NCI-H748 treated with DMSO at 0.1 percent for 48 hours (cell line): Measurements from ENCODE around the gene MED25.
"Not testable (repeated sequence)": the region's sequence is repeated elsewhere in the genome, so short reads cannot be mapped to it uniquely, and the experiment has no call there.

ENCODE experiments used
- DNase-seq: peaks from one replicate; lab custom pipeline; 2025; lab: John Stamatoyannopoulos, UW

The MED25 gene

GRCh38 chr19:49816590-49816989 is 1.5 kb upstream of the MED25 start:
- DNase-seq: no peak

GRCh38 chr19:49818649-49819370 is 721 bp downstream of the MED25 start:
- DNase-seq: no peak

DNA sequence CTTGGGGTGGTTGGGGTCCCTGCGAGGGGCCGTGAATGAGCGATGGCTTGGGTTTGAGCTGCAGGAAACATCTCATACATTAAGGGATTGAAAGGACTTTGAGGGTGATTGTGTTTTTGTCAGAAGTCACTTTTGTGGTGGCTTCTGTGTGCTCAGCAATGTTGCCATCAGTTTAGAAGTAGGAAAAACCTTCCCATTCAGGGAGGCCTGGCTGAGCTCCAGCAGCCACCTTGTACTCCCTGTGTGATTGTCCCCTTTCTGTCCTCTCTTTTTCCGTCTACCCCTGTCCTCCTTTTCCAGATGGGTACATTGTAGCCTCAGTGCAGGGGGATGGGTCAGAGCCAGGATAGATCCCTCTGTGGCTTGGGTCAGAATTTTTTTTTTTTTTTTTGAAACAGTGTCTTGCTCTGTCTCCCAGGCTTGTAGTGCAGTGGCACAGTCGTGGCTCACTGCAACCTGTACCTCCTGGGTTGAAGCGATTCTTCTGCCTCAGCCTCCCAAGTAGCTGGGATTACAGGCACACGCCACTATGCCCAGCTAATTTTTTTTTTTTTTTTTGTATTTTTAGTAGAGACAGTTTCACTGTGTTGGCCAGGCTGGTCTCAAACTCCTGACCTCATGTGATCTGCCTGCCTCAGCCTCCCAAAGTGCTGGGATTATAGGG is 1.5 kb downstream of the MED25 start:
- not testable (repeated sequence) for DNase-seq

DNA sequence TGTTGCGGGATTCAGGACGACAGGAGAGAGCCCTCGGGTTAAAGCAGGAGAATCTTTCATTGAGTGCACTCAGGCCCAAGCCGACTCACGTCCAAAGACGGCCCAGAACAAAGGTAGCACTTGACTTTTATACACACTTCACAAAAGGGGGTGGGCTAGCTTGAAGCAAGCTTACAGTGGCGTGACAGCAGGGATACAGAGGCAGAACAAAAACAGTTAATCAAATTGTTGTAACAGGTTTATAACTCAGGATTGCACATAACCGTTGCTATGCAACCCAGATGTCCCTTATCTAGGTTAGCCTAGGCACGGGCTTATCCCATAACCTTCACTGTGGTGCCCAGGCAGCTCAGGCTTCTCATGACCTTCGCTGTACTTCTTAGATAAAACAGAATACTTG is 2.0 kb downstream of the MED25 start:
- no peak for DNase-seq

GRCh38 chr19:49823472-49823871 is 5.4 kb downstream of the MED25 start:
- no peak for DNase-seq

DNA sequence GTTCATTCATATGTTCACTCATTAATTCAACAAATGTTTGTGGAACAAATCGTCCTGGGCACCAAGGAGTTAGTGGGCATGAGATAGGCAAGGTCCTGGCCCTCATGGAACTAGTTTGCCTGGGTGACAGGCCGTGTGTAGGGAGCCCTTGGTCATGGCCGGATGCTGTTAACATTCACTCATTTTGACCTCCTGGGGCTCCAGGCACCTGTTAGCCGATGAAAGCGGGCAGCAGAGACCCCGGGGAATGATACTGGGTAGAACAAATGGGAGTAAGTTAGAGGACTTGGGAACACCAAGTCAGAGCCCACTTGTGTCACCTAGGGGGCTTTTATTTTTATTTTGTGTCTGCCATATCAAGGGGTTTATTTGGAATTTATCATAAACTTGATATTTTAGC is 6.6 kb downstream of the MED25 start:
- no peak for DNase-seq

DNA sequence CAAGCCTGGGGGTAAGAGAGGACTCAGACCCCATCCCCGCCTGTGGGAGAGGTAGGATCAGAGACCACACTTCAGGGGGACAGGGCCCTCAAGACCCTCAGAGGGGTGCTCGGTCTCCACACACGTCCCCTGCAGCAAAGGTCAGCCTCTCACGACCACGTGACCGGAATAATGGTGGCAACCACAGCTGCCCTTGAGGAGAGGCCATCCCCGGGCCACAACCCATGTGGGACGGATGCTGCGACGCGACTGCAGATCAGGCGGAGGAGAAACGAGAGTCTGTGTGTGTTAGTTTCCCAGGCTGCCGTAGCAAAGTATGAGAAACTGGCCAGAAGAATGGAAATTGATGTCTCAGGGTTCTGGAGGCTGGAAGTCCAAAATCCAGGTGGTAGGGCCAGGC is 8.9 kb downstream of the MED25 start:
- DNase-seq: no peak

GRCh38 chr19:49829200-49829599 is 11.1 kb downstream of the MED25 start:
- no peak for DNase-seq

- no peak for DNase-seq
Observed at GRCh38 chr19:49829721-49830120, 11.6 kb downstream of the MED25 start.

DNA sequence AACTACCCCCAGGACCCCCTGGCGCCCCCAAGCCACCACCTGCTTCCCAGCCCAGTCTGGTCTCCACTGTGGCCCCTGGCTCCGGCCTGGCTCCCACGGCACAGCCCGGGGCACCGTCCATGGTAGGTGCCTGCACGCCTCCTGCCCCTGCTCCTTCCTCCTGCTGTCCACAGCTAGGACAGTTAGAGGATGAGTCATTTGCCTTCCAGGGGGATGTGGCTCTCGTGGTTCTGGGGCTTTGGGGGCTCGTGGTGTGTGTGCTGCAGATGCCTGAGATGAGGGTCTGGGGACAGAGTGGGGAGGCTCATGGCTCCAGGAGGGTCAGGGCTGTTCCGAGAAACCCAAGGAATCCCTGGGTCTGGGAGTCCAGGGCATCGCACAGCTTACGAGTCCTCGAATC is 12.7 kb downstream of the MED25 start:
- no peak for DNase-seq

- no peak for DNase-seq
Observed at GRCh38 chr19:49831592-49831991, 13.5 kb downstream of the MED25 start.

GRCh38 chr19:49832556-49832955 is 14.5 kb downstream of the MED25 start:
- no peak for DNase-seq

DNA sequence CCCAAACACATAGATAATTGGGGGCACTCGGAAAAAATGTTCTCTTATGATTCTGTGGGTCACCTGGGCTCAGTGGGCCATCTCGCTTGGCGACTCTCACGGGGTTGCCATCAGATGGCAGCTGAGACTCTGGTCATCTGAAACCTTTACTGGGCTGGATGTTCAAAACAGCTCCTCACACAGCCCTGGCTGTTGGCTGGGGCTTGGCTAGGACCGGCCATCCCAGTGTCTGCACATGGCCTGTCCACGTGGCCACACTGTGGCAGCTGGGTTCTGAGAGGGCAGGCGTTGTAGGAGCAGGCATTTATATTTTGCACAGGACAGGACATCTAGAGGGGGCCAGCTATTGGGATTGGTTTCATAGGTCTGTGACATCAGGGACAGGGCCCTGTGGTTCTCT is 15.5 kb downstream of the MED25 start:
- no peak for DNase-seq

DNA sequence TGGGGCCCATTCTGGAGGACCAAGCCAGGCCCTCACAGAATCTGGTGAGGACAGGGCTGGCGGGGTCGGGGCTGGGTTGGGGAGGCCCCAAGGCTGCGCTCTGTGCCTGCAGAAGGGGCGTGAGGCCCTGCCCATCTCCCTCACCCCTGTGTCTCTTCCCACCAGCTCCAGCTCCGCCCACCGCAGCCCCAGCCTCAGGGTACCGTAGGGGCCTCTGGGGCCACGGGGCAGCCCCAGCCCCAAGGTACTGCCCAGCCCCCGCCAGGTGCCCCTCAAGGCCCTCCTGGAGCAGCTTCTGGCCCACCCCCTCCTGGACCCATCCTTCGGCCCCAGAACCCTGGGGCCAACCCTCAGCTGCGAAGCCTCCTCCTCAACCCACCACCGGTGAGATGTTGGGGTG is 17.5 kb downstream of the MED25 start:
- no peak for DNase-seq

DNA sequence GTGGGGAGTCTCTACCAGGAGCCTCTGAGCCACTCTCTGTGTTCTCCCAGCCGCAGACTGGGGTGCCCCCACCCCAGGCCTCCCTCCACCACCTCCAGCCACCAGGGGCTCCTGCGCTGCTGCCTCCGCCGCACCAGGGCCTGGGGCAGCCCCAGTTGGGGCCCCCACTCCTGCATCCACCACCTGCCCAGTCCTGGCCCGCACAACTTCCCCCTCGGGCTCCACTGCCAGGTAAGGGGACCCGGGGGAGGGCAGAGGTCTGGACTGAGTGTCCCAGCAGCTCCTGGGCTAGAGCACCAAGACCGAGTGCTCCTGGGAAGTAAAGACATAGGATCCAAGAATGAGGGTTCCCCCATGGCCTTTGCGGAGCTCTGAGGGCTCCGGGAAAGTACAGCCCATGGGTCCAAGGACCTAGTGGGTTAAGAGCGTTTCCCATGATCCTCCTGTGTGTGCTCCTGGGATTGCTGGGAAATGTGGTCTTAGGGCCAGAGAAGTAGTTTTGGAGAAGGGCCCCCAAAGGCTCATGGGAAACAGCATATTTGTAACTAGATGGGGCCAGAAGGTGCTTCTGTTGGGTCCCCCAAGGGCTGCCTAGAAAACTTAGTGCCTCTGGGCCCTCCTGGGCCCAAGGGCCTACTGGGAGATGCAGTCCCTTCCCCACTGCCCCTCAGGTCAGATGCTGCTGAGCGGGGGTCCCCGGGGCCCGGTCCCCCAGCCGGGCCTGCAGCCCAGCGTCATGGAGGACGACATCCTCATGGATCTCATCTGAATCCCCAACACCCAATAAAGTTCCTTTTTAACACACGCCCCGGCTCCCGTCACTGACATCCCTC is 18.3 kb downstream of the MED25 start:
- no peak for DNase-seq

GRCh38 chr19:49837009-49837310 is 18.9 kb downstream of the MED25 start:
- DNase-seq: no peak

DNA sequence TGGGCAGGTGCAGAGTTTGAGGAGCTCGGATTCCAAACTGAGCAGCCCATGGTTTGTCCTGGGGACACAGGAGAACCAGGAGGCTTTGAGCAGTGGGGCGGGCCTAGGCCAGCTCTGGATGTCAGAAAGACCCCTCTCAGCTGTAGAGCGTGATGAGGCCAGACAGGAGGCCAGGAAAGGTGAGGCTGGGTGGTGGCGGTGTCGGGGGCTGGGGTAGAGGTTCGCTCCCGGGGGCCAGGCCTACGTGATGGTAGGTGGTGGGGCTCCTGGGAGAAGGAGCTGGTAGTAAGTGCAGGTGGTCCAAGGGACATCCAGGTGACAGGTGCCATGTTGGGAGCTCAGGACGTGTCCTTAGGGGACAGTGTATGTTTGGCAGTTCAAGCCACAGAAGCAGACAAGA is 19.3 kb downstream of the MED25 start:
- DNase-seq: no peak

GRCh38 chr19:49838885-49839588 is 20.9 kb downstream of the MED25 start:
- DNase-seq: no peak

DNA sequence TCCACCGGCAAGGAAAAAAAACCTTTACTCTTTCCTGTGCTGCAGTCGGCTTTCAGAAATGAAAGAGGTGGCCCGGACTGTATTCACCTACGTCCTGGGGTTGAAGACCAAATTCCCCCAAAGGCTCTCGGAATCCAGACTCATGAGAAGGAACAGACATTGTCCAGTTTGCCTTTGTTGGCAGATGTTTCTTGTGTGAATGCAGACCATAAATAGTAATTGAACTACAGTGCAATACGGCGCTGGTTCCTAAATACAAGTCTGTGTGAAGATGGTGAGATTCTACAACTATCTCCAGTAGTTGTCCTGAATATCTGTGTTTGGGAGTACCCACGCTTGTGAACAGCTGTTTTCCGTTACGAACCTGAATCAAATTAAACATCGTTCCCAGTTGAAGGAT is 21.6 kb downstream of the MED25 start:
- no peak for DNase-seq

DNA sequence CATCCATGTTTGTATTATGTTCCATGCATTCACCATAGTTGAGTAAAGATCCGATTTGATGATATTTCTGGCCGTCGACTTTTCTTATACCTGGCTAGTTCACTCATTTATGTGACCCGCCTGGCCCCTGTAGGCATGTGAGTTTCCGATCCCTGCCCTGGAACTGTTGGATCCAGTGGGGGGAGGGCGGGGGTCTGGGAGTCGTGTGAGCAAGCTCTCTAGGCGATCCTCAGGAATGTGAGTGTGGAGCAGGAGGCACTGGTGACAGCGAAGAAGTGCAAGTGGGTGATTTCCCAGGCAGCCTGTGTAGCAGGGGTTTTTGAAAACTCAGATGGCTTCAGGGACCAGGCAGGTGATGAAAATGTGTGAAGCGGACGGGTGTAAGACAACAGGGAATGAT is 22.2 kb downstream of the MED25 start:
- DNase-seq: no peak

DNA sequence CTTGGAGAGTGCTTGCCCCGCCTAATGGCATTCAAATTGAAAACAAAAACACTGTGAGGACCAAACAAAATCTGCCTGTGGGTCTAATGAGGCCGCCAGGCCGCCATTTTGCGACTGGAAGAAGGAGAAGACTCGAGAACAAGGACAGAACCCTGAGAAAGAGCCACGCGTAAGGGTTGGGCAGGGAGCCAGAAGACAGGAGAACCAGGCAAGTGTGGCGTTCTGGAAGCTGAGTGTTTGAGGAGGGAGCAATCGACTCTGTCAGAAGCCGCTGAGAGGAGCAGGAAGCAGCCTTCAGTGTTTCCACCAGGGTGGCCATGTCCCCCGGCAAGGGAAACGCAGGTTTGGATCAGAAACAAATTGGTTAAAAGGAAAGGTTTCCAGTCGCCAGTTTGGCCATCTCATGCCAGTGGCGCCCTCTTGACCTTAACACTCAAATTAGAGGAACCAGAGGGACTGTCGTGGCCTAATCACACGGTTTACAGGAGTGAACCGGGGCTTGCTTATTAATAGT is 22.7 kb downstream of the MED25 start:
- DNase-seq: no peak

DNA sequence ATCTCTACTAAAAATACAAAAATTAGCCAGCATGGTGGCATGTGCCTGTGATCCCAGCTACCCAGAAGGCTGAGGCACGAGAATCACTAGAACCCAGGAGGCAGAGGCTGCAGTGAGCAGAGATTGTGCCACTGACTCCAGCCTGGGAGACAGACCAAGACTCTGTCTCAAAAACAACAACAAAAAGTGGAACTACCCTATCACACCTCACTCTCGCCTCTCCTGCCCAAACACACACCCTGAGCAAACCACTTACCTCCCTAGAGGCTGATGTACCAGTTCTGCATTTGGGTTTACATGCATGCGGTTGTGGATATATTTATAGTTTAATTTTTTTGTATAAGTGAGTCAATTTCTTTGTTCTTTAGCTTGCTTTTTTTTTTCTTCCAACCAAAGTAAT is 25.2 kb downstream of the MED25 start:
- no peak for DNase-seq
